ENCODE results near the gene MTMR12.

DNA sequence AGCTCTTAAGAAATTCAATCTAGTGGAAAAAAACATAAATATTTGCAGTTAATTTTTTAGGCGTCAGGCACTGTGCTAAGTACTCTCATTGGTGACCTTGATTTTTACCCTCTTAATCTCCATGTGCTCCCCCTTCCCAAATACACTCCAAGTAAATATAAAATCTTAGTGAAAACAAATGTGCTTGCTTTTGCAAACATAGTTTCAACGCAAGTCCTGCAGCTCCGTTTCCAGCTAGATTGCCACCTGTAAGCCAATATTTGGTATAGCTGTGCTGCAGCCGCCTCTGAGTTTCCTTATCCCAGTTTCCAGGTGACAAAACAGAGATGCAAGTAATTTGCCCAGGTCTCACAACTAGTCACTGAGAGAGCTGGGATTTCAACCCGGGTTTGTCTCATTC, 1.9 kb upstream of the MTMR12 start:
- TF ChIP-seq POLR2AphosphoS5 (IDR thresholded peaks at IDR 0.05; ENCODE audit: borderline replicate concordance, low read depth, low read length) (no peak), EZH2 (IDR thresholded peaks at IDR 0.05) (no peak), FOXP2 (optimal IDR thresholded peaks at IDR 0.05; ENCODE audit: control extremely low read depth, extremely low read length, insufficient read depth) (no peak)

All from SK-N-MC (cell line).